GM18498 (cell line): ENCODE measurements around the gene RAD51.

Source experiments
- ATAC-seq: cut with Tn5 transposase; IDR thresholded peaks from one replicate; pipeline ENCODE4 v1.9.1; 2021; ENCODE audit warnings: mild to moderate bottlenecking, moderate library complexity; ENCODE audit not compliant: unreplicated experiment

The RAD51 gene

DNA sequence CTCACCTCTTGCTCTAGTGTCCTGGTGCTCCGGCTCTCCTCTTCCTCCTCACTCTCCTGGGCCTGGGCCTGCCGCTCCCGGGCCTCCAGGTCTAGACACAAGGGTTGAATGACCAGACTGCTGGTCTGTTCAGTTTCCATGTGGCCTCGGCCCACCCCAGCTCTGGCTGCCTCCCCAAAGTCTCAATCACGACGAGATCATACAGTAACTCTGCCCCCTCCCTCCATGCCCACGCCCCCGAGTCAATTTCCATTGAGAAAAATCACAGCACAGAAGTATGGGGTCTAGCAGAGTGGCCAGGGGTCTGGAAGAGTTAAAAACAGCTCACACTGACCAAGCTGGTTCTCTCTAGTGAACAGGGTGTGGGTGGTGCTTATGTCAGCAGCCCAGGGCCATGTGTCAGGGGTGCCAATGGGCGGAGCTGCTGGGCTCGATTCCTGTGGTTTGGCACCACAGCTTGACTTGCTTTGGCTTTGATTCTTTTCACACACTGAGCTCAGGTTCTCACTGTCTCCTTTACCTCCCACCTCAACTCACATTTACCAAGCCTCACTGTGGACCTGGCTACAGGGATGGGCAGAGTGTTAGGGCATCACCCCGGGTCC is 81.7 kb downstream of the RAD51 start:
- ATAC-seq, result no peak
